Trophoblast cell (in vitro differentiated cells and primary cell): Measurements from ENCODE around the gene OTUD7B.

Experiments used
- DNase-seq, 2 donors: peaks; one replicate each; pipeline ENCODE4 v3.0.0-alpha.2; 2016
- H2AFZ ChIP-seq: 2 replicates; pipeline ENCODE4 v1.6.1; 2013; ENCODE audit warnings: low read length, moderate library complexity, mild to moderate bottlenecking; ENCODE audit not compliant: insufficient read depth, poor library complexity
- H2AK5ac ChIP-seq: 2 replicates; pipeline ENCODE4 v1.6.1; 2013; ENCODE audit warnings: mild to moderate bottlenecking, low read length
- H2BK120ac ChIP-seq: 2 replicates; pipeline ENCODE4 v1.6.1; 2013; ENCODE audit warnings: low read length, mild to moderate bottlenecking, moderate library complexity; ENCODE audit not compliant: insufficient read depth, poor library complexity
- H2BK12ac ChIP-seq: 2 replicates; pipeline ENCODE4 v1.6.1; 2013; ENCODE audit warnings: mild to moderate bottlenecking, low read length, moderate library complexity
- H2BK5ac ChIP-seq: 2 replicates; pipeline ENCODE4 v1.6.1; 2013; ENCODE audit warnings: low read length, low read depth, moderate library complexity, mild to moderate bottlenecking; ENCODE audit not compliant: poor library complexity
- H3K14ac ChIP-seq: 2 replicates; pipeline ENCODE4 v1.6.1; 2013; ENCODE audit warnings: mild to moderate bottlenecking, low read length
- H3K18ac ChIP-seq: 2 replicates; pipeline ENCODE4 v1.6.1; 2013; ENCODE audit warnings: mild to moderate bottlenecking, low read length
- H3K23ac ChIP-seq: 2 replicates; pipeline ENCODE4 v1.6.1; 2013; ENCODE audit warnings: low read length
- H3K27ac ChIP-seq: 2 replicates; pipeline ENCODE4 v1.5.1; 2013; ENCODE audit warnings: low read depth, mild to moderate bottlenecking, inconsistent platforms, low read length, moderate library complexity
- H3K27me3 ChIP-seq: 2 replicates; pipeline ENCODE4 v1.6.1; 2013; ENCODE audit warnings: inconsistent platforms, mild to moderate bottlenecking, low read length, moderate library complexity; ENCODE audit not compliant: insufficient read depth
- H3K36me3 ChIP-seq, 2 experiments: 1 replicate in 1 of 2; 2 replicates in 1 of 2; pipeline ENCODE4 v1.6.1; 2013; ENCODE audit warnings: low read length in 2 of 2, mild to moderate bottlenecking in 2 of 2, moderate library complexity in 1 of 2; ENCODE audit not compliant: insufficient read depth in 2 of 2, control insufficient read depth in 1 of 2
- H3K4ac ChIP-seq: 2 replicates; pipeline ENCODE4 v1.6.1; 2013; ENCODE audit warnings: low read depth, mild to moderate bottlenecking, low read length, moderate library complexity
- H3K4me1 ChIP-seq, 2 experiments: 1 replicate in 1 of 2; 2 replicates in 1 of 2; pipeline ENCODE4 v1.6.1; 2013; ENCODE audit warnings: low read length in 2 of 2, mild to moderate bottlenecking in 2 of 2, moderate library complexity in 1 of 2; ENCODE audit not compliant: insufficient read depth in 2 of 2, control insufficient read depth in 1 of 2
- H3K4me2 ChIP-seq: 2 replicates; pipeline ENCODE4 v1.6.1; 2013; ENCODE audit warnings: inconsistent platforms, mild to moderate bottlenecking, low read length, moderate library complexity
- H3K4me3 ChIP-seq: 2 replicates; pipeline ENCODE4 v1.5.1; 2013; ENCODE audit warnings: mild to moderate bottlenecking, low read depth, low read length, inconsistent platforms
- H3K79me1 ChIP-seq: one replicate; pipeline ENCODE4 v1.6.1; 2013; ENCODE audit warnings: low read length
- H3K79me2 ChIP-seq: 2 replicates; pipeline ENCODE4 v1.6.1; 2013; ENCODE audit warnings: low read length, mild to moderate bottlenecking; ENCODE audit not compliant: control insufficient read depth, insufficient read depth, poor library complexity
- H3K9ac ChIP-seq: 2 replicates; pipeline ENCODE4 v1.6.1; 2013; ENCODE audit warnings: mild to moderate bottlenecking, low read length
- H3K9me3 ChIP-seq: 2 replicates; pipeline ENCODE4 v1.6.1; 2013; ENCODE audit warnings: low read depth, mild to moderate bottlenecking, control low read depth, inconsistent platforms, low read length; ENCODE audit not compliant: insufficient read depth
- H4K12ac ChIP-seq: 2 replicates; pipeline ENCODE4 v1.6.1; 2013; ENCODE audit warnings: low read depth, mild to moderate bottlenecking, low read length, moderate library complexity
- H4K8ac ChIP-seq: 2 replicates; pipeline ENCODE4 v1.6.1; 2013; ENCODE audit warnings: low read depth, mild to moderate bottlenecking, low read length, moderate library complexity
- H4K91ac ChIP-seq: one replicate; pipeline ENCODE4 v1.6.1; 2013; ENCODE audit warnings: low read depth, mild to moderate bottlenecking, low read length, moderate library complexity
- WGBS: extraction: QIAGEN DNeasy Blood & Tissue Kit; methylation state at CpG from one replicate; pipeline ENCODE4 v1.1.7; 2013; ENCODE audit warnings: missing lambda C conversion rate; ENCODE audit not compliant: insufficient read length, insufficient coverage; ENCODE audit errors: extremely low coverage; 5-methylcytosine and 5-hydroxymethylcytosine counted together

The OTUD7B gene

GRCh38 chr1:149997585-149998262 is 12.8 kb downstream of the OTUD7B start:
- H2AK5ac ChIP-seq: no peak overlapping the region
- H4K12ac ChIP-seq: no peak overlapping the region
- no peak overlapping the region for H2BK120ac ChIP-seq
- no peak overlapping the region for H2BK5ac ChIP-seq
- H2BK12ac ChIP-seq: no peak overlapping the region
- H3K4me1 ChIP-seq: peaks cover 2 to 3% of the 10 kb centered on the region in 2 experiments
- no peak overlapping the region for H3K18ac ChIP-seq
- H3K79me2 ChIP-seq: no peaks in the 10 kb centered on the region
- H3K79me1 ChIP-seq: peaks cover 2% of the 10 kb centered on the region
- peak in 1 of 2 donors; percentile 41 for DNase-seq
- no peaks in the 10 kb centered on the region for H3K27me3 ChIP-seq
- no peaks in the 10 kb centered on the region for H3K9me3 ChIP-seq
- H3K36me3 ChIP-seq: peaks cover 4 to 5% of the 10 kb centered on the region in 2 experiments
- no peak overlapping the region for H3K14ac ChIP-seq
- no peak overlapping the region for H3K4ac ChIP-seq
- H3K9ac ChIP-seq: no peak overlapping the region
- H3K4me3 ChIP-seq: no peak overlapping the region
- H3K4me2 ChIP-seq: no peak overlapping the region
- H2AFZ ChIP-seq: no peak overlapping the region
- no peak overlapping the region for H3K27ac ChIP-seq
- 100% methylated on average over 1 of the region's 6 CpGs for WGBS
- no peak overlapping the region for H4K91ac ChIP-seq
- no peak overlapping the region for H4K8ac ChIP-seq
- H3K23ac ChIP-seq: no peak overlapping the region

GRCh38 chr1:149995927-149996326 is 14.6 kb downstream of the OTUD7B start:
- Histone ChIP-seq H3K79me2 (no peaks in the 10 kb centered on the region), H2BK120ac (no peak overlapping the region), H2AK5ac (no peak overlapping the region), H3K23ac (no peak overlapping the region), H2AFZ (no peak overlapping the region), H3K4ac (no peak overlapping the region), H3K27me3 (no peaks in the 10 kb centered on the region), H2BK5ac (no peak overlapping the region), H3K4me1 (peaks cover 2 to 3% of the 10 kb centered on the region in 2 experiments), H3K4me2 (no peak overlapping the region), H3K27ac (no peak overlapping the region), H4K91ac (no peak overlapping the region), H3K4me3 (no peak overlapping the region), H3K9me3 (no peaks in the 10 kb centered on the region), H4K12ac (no peak overlapping the region), H3K14ac (no peak overlapping the region), H3K36me3 (peaks cover 4 to 5% of the 10 kb centered on the region in 2 experiments), H4K8ac (no peak overlapping the region), H3K9ac (no peak overlapping the region), H3K79me1 (peaks cover 2% of the 10 kb centered on the region), H3K18ac (no peak overlapping the region), H2BK12ac (no peak overlapping the region)
- WGBS: no CpG with 5 or more reads among the region's 2 CpGs
- DNase-seq: peak; percentile 70 to 92

DNA sequence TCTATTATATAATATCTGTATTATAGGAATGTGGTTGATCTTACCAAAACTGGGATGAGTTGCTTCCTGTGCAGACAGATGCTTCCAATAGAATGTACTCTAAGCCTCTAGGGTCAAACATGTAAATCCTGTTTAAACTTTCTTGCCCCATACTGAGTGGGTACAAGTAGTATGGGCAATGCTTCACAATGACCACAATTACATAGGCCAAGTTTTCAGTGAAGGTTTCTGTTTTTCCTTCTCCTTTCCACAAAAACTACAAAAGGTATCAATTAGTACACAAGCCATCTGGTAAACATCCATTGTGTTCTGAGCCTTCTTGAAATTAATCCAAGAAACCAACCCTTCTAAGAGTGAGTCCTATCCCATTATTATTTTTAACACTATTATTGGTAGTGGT is 16.8 kb downstream of the OTUD7B start:
- no peaks in the 10 kb centered on the region for H3K27me3 ChIP-seq
- no peak overlapping the region for H3K4me2 ChIP-seq
- no peak overlapping the region for H3K14ac ChIP-seq
- no peak overlapping the region for H3K4ac ChIP-seq
- no peak overlapping the region for H2BK5ac ChIP-seq
- no peak overlapping the region for H3K27ac ChIP-seq
- H3K23ac ChIP-seq: no peak overlapping the region
- H4K8ac ChIP-seq: no peak overlapping the region
- no peak overlapping the region for H2BK120ac ChIP-seq
- no peak overlapping the region for H4K91ac ChIP-seq
- H2BK12ac ChIP-seq: no peak overlapping the region
- no peaks in the 10 kb centered on the region for H3K79me2 ChIP-seq
- no peak for DNase-seq
- no peaks in the 10 kb centered on the region for H3K36me3 ChIP-seq
- no peak overlapping the region for H2AK5ac ChIP-seq
- no peak overlapping the region for H2AFZ ChIP-seq
- H4K12ac ChIP-seq: no peak overlapping the region
- H3K4me3 ChIP-seq: no peak overlapping the region
- H3K9ac ChIP-seq: no peak overlapping the region
- peaks cover 2% of the 10 kb centered on the region for H3K79me1 ChIP-seq
- H3K18ac ChIP-seq: no peak overlapping the region
- H3K9me3 ChIP-seq: no peaks in the 10 kb centered on the region
- peaks cover 2 to 3% of the 10 kb centered on the region in 2 experiments for H3K4me1 ChIP-seq

DNA sequence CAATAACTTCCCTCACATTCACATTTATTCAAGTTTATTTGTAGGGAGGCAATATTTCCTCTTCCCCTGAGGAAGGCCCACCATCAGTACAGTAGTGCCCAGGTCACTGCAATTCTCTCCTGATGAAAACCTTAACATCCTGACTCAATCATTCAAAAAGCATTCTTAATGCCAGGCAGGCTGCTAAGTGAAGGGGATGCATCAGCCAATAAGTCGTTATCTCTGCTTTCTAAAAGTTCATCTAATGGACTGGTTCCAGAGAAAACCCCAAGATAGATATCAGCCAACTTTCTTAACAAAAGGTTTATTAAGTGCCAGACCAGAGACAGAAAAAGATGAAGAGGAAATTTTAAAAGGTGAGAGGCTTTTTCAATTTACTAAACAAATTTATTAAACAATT is 17.3 kb downstream of the OTUD7B start:
- no peak overlapping the region for H4K12ac ChIP-seq
- no peaks in the 10 kb centered on the region for H3K27me3 ChIP-seq
- no peak overlapping the region for H3K23ac ChIP-seq
- no peak overlapping the region for H3K9ac ChIP-seq
- no peak overlapping the region for H2BK5ac ChIP-seq
- H3K79me2 ChIP-seq: no peaks in the 10 kb centered on the region
- no peak overlapping the region for H2AFZ ChIP-seq
- no CpG with 5 or more reads among the region's 1 CpG for WGBS
- H3K79me1 ChIP-seq: peaks cover 2% of the 10 kb centered on the region
- no peak overlapping the region for H4K8ac ChIP-seq
- no peak overlapping the region for H3K4me2 ChIP-seq
- H2AK5ac ChIP-seq: no peak overlapping the region
- H3K14ac ChIP-seq: no peak overlapping the region
- H4K91ac ChIP-seq: no peak overlapping the region
- no peaks in the 10 kb centered on the region for H3K36me3 ChIP-seq
- no peak overlapping the region for H3K27ac ChIP-seq
- no peak overlapping the region for H2BK12ac ChIP-seq
- H3K4ac ChIP-seq: no peak overlapping the region
- H3K4me1 ChIP-seq: peaks cover 2 to 3% of the 10 kb centered on the region in 2 experiments
- no peaks in the 10 kb centered on the region for H3K9me3 ChIP-seq
- H2BK120ac ChIP-seq: no peak overlapping the region
- no peak for DNase-seq
- no peak overlapping the region for H3K4me3 ChIP-seq
- H3K18ac ChIP-seq: no peak overlapping the region
